GM12878 (cell line): ENCODE results near the gene TMEM144.

Source experiments
- EZH2 ChIP-seq: IDR thresholded peaks from 2 replicates; pipeline ENCODE4 v1.6.1; 2012; ENCODE audit warnings: low read depth, mild to moderate bottlenecking, control low read depth, inconsistent platforms, low read length, borderline replicate concordance; ENCODE audit not compliant: control insufficient read depth
- GABPA ChIP-seq: IDR thresholded peaks from 2 replicates; pipeline ENCODE4 v1.6.1; 2014; ENCODE audit warnings: antibody characterized with exemption, low read depth, mild to moderate bottlenecking, inconsistent platforms
- MYC ChIP-seq: IDR thresholded peaks from 2 replicates; pipeline ENCODE4 v1.6.1; 2011; ENCODE audit warnings: mild to moderate bottlenecking, low read length, moderate library complexity, inconsistent platforms; ENCODE audit not compliant: insufficient read depth, insufficient replicate concordance, insufficient read length, severe bottlenecking
- RAD21 ChIP-seq: IDR thresholded peaks from 2 replicates; pipeline ENCODE4 v1.6.1; 2011; ENCODE audit warnings: mild to moderate bottlenecking, low read depth, low read length, moderate library complexity; ENCODE audit not compliant: insufficient read depth
- RB1 ChIP-seq: fragments of 450-650 bp; formaldehyde crosslinking; IDR thresholded peaks from 2 replicates; pipeline ENCODE4 v1.6.1; 2017; ENCODE audit warnings: mild to moderate bottlenecking, borderline replicate concordance
- TF ChIP-seq, protein P1 (sequence below), 3 experiments: IDR thresholded peaks in 2 of 3; conservative IDR thresholded peaks in 1 of 3; 2 replicates each; pipeline ENCODE4 v1.5.1; 2011; ENCODE audit warnings: low read depth in 3 of 3, low read length in 3 of 3, mild to moderate bottlenecking in 3 of 3, control low read depth in 2 of 3, moderate library complexity in 2 of 3, inconsistent platforms in 1 of 3, mixed read lengths in 1 of 3; ENCODE audit not compliant: control insufficient read depth in 2 of 3, insufficient read depth in 1 of 3; ENCODE audit errors: extremely low read depth in 1 of 3

DNA sequence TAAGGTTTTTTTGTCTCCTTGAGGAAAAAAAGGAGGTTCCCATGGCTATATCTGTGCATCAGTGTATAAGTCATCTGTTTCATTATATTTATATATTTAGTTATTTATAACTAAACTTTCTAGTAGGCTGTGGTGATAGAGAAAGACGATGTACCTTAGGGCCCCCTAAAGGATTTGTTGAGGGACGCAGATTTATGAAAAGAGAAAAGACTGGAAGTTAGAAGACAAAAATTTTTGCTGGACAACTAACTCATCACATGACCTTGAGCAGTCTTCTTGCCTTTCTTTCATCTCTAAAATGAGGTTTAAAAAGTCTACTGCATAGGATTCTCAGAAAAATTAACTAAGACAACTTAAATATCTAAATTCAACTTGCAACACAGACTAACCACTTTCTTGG lies 43.6 kb upstream of the TMEM144 start:
- no peak for TF ChIP-seq GABPA
- TF ChIP-seq, protein P1, sequence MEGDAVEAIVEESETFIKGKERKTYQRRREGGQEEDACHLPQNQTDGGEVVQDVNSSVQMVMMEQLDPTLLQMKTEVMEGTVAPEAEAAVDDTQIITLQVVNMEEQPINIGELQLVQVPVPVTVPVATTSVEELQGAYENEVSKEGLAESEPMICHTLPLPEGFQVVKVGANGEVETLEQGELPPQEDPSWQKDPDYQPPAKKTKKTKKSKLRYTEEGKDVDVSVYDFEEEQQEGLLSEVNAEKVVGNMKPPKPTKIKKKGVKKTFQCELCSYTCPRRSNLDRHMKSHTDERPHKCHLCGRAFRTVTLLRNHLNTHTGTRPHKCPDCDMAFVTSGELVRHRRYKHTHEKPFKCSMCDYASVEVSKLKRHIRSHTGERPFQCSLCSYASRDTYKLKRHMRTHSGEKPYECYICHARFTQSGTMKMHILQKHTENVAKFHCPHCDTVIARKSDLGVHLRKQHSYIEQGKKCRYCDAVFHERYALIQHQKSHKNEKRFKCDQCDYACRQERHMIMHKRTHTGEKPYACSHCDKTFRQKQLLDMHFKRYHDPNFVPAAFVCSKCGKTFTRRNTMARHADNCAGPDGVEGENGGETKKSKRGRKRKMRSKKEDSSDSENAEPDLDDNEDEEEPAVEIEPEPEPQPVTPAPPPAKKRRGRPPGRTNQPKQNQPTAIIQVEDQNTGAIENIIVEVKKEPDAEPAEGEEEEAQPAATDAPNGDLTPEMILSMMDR (IDR thresholded peaks at IDR 0.05 in 2 of 3, conservative IDR thresholded peaks at IDR 0.05 in 1 of 3; ENCODE audit: control insufficient read depth in 2 of 3, extremely low read depth in 1 of 3, insufficient read depth in 1 of 3, low read depth in 3 of 3, low read length in 3 of 3), result no peak
- no peak for TF ChIP-seq RB1
- TF ChIP-seq MYC, result no peak
- no peak for TF ChIP-seq RAD21
- no peak for TF ChIP-seq EZH2
